ENCODE data around the gene KRTAP10-4.
"Not testable (repeated sequence)": the region's sequence is repeated elsewhere in the genome, so short reads cannot be mapped to it uniquely, and the experiment has no call there.

The KRTAP10-4 gene, protein sequence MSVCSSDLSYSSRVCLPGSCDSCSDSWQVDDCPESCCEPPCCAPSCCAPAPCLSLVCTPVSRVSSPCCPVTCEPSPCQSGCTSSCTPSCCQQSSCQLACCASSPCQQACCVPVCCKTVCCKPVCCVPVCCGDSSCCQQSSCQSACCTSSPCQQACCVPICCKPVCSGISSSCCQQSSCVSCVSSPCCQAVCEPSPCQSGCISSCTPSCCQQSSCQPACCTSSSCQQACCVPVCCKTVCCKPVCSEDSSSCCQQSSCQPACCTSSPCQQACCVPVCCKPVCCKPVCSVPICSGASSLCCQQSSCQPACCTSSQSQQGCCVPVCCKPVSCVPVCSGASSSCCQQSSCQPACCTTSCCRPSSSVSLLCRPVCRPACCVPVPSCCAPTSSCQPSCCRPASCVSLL

DNA sequence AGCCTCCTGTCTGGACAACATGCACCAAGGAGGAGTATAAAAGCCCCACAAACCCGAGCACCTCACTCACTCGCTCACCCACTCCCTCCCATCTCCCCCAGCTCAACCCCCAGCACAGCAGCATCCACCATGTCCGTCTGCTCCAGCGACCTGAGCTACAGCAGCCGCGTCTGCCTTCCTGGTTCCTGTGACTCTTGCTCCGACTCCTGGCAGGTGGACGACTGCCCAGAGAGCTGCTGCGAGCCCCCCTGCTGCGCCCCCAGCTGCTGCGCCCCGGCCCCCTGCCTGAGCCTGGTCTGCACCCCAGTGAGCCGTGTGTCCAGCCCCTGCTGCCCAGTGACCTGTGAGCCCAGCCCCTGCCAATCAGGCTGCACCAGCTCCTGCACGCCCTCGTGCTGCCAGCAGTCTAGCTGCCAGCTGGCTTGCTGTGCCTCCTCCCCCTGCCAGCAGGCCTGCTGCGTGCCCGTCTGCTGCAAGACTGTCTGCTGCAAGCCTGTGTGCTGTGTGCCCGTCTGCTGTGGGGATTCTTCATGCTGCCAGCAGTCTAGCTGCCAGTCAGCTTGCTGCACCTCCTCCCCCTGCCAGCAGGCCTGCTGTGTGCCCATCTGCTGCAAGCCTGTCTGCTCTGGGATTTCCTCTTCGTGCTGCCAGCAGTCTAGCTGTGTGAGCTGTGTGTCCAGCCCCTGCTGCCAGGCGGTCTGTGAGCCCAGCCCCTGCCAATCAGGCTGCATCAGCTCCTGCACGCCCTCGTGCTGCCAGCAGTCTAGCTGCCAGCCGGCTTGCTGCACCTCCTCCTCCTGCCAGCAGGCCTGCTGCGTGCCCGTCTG lies at the start of gene KRTAP10-4:
Gene KRTAP10-4 (plus strand): TSS at position 100 of the 827 bp plus-strand sequence. CDS start 30 bp downstream, at position 130.
- not testable (repeated sequence) for H3K4me2 ChIP-seq

DNA sequence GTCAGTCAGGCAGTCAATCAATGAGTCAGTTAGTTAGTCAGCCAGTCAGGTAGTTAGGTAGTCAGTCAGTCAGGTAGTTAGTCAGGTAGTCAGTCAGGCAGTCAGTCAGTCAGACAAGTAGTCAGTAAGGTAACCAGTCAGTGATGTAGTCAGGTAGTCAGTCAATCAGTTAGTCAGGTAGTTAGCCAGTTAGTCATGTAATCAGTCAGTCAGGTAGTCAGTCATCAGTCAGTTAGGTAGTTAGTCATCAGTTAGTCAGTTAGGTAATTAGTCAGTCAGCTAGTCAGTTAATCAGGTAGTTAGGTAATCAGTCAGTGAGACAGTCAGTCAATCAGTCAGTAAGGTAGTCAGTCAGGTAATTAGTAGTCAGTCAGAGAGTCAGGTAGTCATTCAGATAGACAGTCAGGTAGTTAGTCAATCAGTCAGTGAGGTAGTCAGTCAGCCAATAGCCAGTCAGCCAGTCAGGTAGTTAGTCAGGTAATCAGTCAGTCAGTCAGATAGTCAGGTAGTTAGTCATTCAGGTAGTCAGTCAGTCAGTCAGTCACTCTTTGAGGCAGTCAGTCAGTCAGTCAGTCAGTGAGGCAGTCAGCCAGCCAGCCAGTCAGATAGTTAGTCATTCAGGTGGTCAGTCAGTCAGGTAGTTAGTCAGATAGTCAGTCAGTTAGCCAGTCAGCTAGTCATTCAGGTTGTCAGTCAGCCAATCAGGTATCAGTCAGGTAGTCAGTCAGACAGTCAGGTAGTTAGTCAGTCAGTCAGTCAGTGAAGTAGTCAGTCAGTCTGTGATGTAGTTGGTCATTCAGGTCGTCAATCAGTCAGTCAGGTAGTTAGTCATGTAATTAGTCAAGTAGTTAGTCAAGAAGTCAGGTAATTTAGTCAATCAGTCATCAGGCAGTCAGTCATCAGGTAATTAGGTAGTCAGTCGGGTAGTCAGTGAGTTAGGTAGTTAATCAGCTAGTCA lies 48.8 kb upstream of the KRTAP10-4 start:
- Histone ChIP-seq H3K36me3 (ENCODE audit: insufficient read depth) (no peaks in the 10 kb centered on the region), H4K20me1 (ENCODE audit: insufficient read depth) (no peaks in the 10 kb centered on the region), H3K4me3 (IDR thresholded peaks at IDR 0.05; ENCODE audit: insufficient read depth, low read depth, low read length) (no peak overlapping the region), H2AFZ (ENCODE audit: low read depth) (no peak overlapping the region), H3K27me3 (ENCODE audit: insufficient read depth, low read depth) (peaks cover 34% of the 10 kb centered on the region; the same call in 1 of the 2 replicates), H3K79me2 (ENCODE audit: insufficient read depth, low read depth) (no peaks in the 10 kb centered on the region), H3K9ac (no peak overlapping the region), H3K4me1 (ENCODE audit: low read depth, poor library complexity, severe bottlenecking) (no peaks in the 10 kb centered on the region), H3K4me2 (no peak overlapping the region), H3K27ac (no peak overlapping the region)
- no peak for TF ChIP-seq CTCF (conservative IDR thresholded peaks at IDR 0.05; ENCODE audit: low read depth, low read length)

More for the DNA sequence above, at the start of gene KRTAP10-4:
- not testable (repeated sequence) for H3K9ac ChIP-seq; H3K36me3 ChIP-seq (ENCODE audit: insufficient read depth); H3K27ac ChIP-seq; H3K4me3 ChIP-seq (IDR thresholded peaks at IDR 0.05; ENCODE audit: insufficient read depth, low read depth, low read length); H3K79me2 ChIP-seq (ENCODE audit: insufficient read depth, low read depth); H4K20me1 ChIP-seq (ENCODE audit: insufficient read depth); H3K4me1 ChIP-seq (ENCODE audit: low read depth, poor library complexity, severe bottlenecking); H2AFZ ChIP-seq (ENCODE audit: low read depth)
- peaks cover 56% of the 10 kb centered on the region for H3K27me3 ChIP-seq (ENCODE audit: insufficient read depth, low read depth)

GRCh38 chr21:44525391-44526095 lies 48.0 kb upstream of the KRTAP10-4 start:
- Histone ChIP-seq H3K4me1 (ENCODE audit: low read depth, poor library complexity, severe bottlenecking) (no peaks in the 10 kb centered on the region), H3K36me3 (ENCODE audit: insufficient read depth) (no peaks in the 10 kb centered on the region), H3K4me3 (IDR thresholded peaks at IDR 0.05; ENCODE audit: insufficient read depth, low read depth, low read length) (no peak overlapping the region), H3K9ac (no peak overlapping the region), H2AFZ (ENCODE audit: low read depth) (no peak overlapping the region), H4K20me1 (ENCODE audit: insufficient read depth) (no peaks in the 10 kb centered on the region), H3K27me3 (ENCODE audit: insufficient read depth, low read depth) (peaks cover 38% of the 10 kb centered on the region), H3K79me2 (ENCODE audit: insufficient read depth, low read depth) (no peaks in the 10 kb centered on the region), H3K4me2 (no peak overlapping the region), H3K27ac (no peak overlapping the region)
- TF ChIP-seq CTCF (conservative IDR thresholded peaks at IDR 0.05; ENCODE audit: low read depth, low read length) = no peak

GRCh38 chr21:44526096-44526997 lies 47.2 kb upstream of the KRTAP10-4 start:
- no peaks in the 10 kb centered on the region for H3K4me1 ChIP-seq (ENCODE audit: low read depth, poor library complexity, severe bottlenecking)
- H4K20me1 ChIP-seq (ENCODE audit: insufficient read depth) = no peaks in the 10 kb centered on the region
- H2AFZ ChIP-seq (ENCODE audit: low read depth) = no peak overlapping the region
- no peak overlapping the region for H3K9ac ChIP-seq
- peaks cover 35% of the 10 kb centered on the region for H3K27me3 ChIP-seq (ENCODE audit: insufficient read depth, low read depth)
- H3K4me3 ChIP-seq (IDR thresholded peaks at IDR 0.05; ENCODE audit: insufficient read depth, low read depth, low read length) = no peak overlapping the region
- no peak overlapping the region for H3K27ac ChIP-seq
- TF ChIP-seq CTCF (conservative IDR thresholded peaks at IDR 0.05; ENCODE audit: low read depth, low read length) = no peak
- H3K4me2 ChIP-seq = no peak overlapping the region
- H3K79me2 ChIP-seq (ENCODE audit: insufficient read depth, low read depth) = no peaks in the 10 kb centered on the region
- no peaks in the 10 kb centered on the region for H3K36me3 ChIP-seq (ENCODE audit: insufficient read depth)

All from KMS-11 (cell line).